SU-DHL-6 (cell line): ENCODE data around the gene SPOCD1.

ENCODE experiments used
- H2AFZ ChIP-seq: fragments of 200-600 bp; sonication (generic); 2 replicates; pipeline ENCODE4 v1.6.1; 2014; ENCODE audit warnings: low read depth, mild to moderate bottlenecking, moderate library complexity, mixed read lengths, antibody characterized with exemption, low read length; ENCODE audit not compliant: severe bottlenecking
- H3F3A ChIP-seq: fragments of 200-600 bp; shearing (Covaris generic); 2 replicates; pipeline ENCODE4 v1.6.0; 2016; ENCODE audit warnings: antibody characterized with exemption, mild to moderate bottlenecking; ENCODE audit not compliant: insufficient read depth
- H3K27ac ChIP-seq: fragments of 200-600 bp; sonication (generic); 2 replicates; pipeline ENCODE4 v1.5.1; 2016; ENCODE audit warnings: low read depth, mild to moderate bottlenecking, low read length, moderate library complexity, mixed read lengths
- H3K27me3 ChIP-seq: fragments of 200-600 bp; sonication (generic), shearing (Covaris generic); 2 replicates; pipeline ENCODE4 v1.6.0; 2014; ENCODE audit warnings: mild to moderate bottlenecking, low read length
- H3K36me3 ChIP-seq: fragments of 200-600 bp; sonication (generic); 2 replicates; pipeline ENCODE4 v1.6.1; 2014; ENCODE audit warnings: mild to moderate bottlenecking, low read length, mixed read lengths
- H3K4me2 ChIP-seq: fragments of 300-600, 200-600 bp; shearing (Covaris generic), sonication (generic); 2 replicates; pipeline ENCODE4 v1.6.0; 2014; ENCODE audit warnings: low read length, low read depth, mild to moderate bottlenecking; ENCODE audit not compliant: poor library complexity, severe bottlenecking
- H3K4me3 ChIP-seq: fragments of 200-600 bp; sonication (generic); 2 replicates; pipeline ENCODE4 v1.5.1; 2014; ENCODE audit warnings: antibody characterized with exemption, low read length, mild to moderate bottlenecking, mixed read lengths; ENCODE audit not compliant: insufficient read depth, poor library complexity, severe bottlenecking
- H3K79me2 ChIP-seq: fragments of 200-600 bp; sonication (generic); 2 replicates; pipeline ENCODE4 v1.6.1; 2014; ENCODE audit warnings: mild to moderate bottlenecking, low read length, moderate library complexity; ENCODE audit not compliant: insufficient read depth
- H3K9ac ChIP-seq: fragments of 200-600 bp; sonication (generic); 2 replicates; pipeline ENCODE4 v1.7.0; 2014; ENCODE audit warnings: mild to moderate bottlenecking, low read length
- H3K9me2 ChIP-seq: fragments of 200-600 bp; sonication (generic); replicated peaks from 2 replicates; pipeline ENCODE4 v1.6.1; 2014; ENCODE audit warnings: low read length; ENCODE audit not compliant: insufficient read depth
- H3K9me3 ChIP-seq: fragments of 200-600 bp; sonication (generic); 2 replicates; pipeline ENCODE4 v1.6.1; 2014; ENCODE audit warnings: low read length, mixed read lengths; ENCODE audit not compliant: insufficient read depth
- H4K20me1 ChIP-seq: fragments of 200-600 bp; sonication (generic); 2 replicates; pipeline ENCODE4 v1.6.1; 2014; ENCODE audit warnings: low read depth, mild to moderate bottlenecking, antibody characterized with exemption, low read length, moderate library complexity, mixed read lengths
- CTCF ChIP-seq: fragments of 200-600 bp; sonication (generic); IDR thresholded peaks from one replicate; pipeline ENCODE4 v1.5.1; 2017; ENCODE audit warnings: antibody characterized with exemption, mild to moderate bottlenecking, low read length, moderate library complexity; ENCODE audit not compliant: insufficient read depth, poor library complexity, severe bottlenecking
- EZH2phosphoT487 ChIP-seq: fragments of 200-600 bp; sonication (generic), shearing (Covaris generic); conservative IDR thresholded peaks from 2 replicates; pipeline ENCODE4 v1.6.1; 2018; ENCODE audit warnings: mild to moderate bottlenecking, antibody characterized with exemption, low read length, moderate library complexity, mixed read lengths

The SPOCD1 gene

GRCh38 chr1:31790140-31790539 lies 25.7 kb downstream of the SPOCD1 start:
- peaks cover 12% of the 10 kb centered on the region for H3F3A ChIP-seq
- no peaks in the 10 kb centered on the region for H3K36me3 ChIP-seq
- no peak overlapping the region for H3K27ac ChIP-seq
- no peak overlapping the region for H3K4me3 ChIP-seq
- no peaks in the 10 kb centered on the region for H4K20me1 ChIP-seq
- H2AFZ ChIP-seq, result no peak overlapping the region
- H3K27me3 ChIP-seq, result no peaks in the 10 kb centered on the region
- H3K79me2 ChIP-seq, result no peaks in the 10 kb centered on the region
- H3K9me3 ChIP-seq, result no peaks in the 10 kb centered on the region
- TF ChIP-seq CTCF, result no peak
- no peak for TF ChIP-seq EZH2phosphoT487
- no peaks in the 10 kb centered on the region for H3K9me2 ChIP-seq
- H3K9ac ChIP-seq, result no peak overlapping the region
- no peak overlapping the region for H3K4me2 ChIP-seq

DNA sequence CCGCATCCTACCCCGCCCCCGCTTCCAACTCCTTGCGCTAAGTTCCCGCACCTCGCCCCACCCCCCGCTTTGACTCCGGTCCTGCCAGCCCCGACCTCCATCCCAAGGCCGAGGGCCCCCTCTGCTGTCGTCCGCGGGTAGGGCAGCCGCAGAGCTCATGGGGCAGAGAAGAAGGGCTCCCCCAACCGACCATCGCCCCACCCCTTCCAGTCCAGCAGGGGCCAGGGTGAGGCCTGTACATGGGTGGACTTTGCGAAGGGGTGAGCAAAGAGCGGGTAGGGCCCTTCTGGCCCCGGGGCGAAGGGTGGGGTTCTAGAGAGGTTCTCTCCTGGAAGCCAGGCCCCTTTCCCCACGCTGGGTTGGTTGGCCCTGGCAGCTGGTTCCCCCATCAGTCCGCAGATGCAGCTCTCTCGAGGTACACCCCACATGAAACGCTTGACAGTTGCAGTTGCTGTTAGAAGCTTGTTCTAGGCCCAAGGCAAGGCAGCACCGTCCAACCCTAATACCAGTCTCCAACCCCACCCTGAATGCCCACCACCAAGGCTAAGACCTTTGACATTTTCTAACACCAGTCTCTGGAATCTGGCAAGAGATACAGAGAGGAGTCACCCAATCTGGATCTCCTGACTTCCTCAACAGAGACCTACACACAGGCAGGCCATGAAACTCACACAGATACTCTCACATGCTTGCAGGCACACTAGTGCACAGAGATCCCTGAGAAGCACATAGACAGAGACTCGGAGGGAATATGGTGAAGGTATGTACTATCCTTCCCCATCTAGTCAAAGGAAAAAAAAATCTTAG lies 26.4 kb downstream of the SPOCD1 start:
- Histone ChIP-seq H3K4me2 (peak overlapping the region; percentile 65), H3F3A (peaks cover 12% of the 10 kb centered on the region), H2AFZ (peak overlapping the region; percentile 61), H3K27me3 (no peaks in the 10 kb centered on the region), H3K36me3 (no peaks in the 10 kb centered on the region), H3K27ac (no peak overlapping the region), H3K9me2 (no peaks in the 10 kb centered on the region), H4K20me1 (no peaks in the 10 kb centered on the region), H3K4me3 (peak overlapping the region; percentile 51), H3K9me3 (no peaks in the 10 kb centered on the region), H3K79me2 (no peaks in the 10 kb centered on the region), H3K9ac (peak overlapping the region; percentile 49)
- TF ChIP-seq EZH2phosphoT487, result no peak
- peak; percentile 96 for TF ChIP-seq CTCF

- H3K4me2 ChIP-seq, result peak overlapping the region; percentile 65
- no peaks in the 10 kb centered on the region for H3K79me2 ChIP-seq
- H3K9ac ChIP-seq, result peak overlapping the region; percentile 49
- H4K20me1 ChIP-seq, result no peaks in the 10 kb centered on the region
- H3K9me2 ChIP-seq, result no peaks in the 10 kb centered on the region
- H2AFZ ChIP-seq, result peak overlapping the region; percentile 61
- H3K9me3 ChIP-seq, result no peaks in the 10 kb centered on the region
- peak overlapping the region; percentile 51 for H3K4me3 ChIP-seq
- H3K36me3 ChIP-seq, result no peaks in the 10 kb centered on the region
- H3K27ac ChIP-seq, result no peak overlapping the region
- TF ChIP-seq EZH2phosphoT487 (no peak), CTCF (no peak)
- peaks cover 12% of the 10 kb centered on the region for H3F3A ChIP-seq
- no peaks in the 10 kb centered on the region for H3K27me3 ChIP-seq
Observed at GRCh38 chr1:31788825-31789256, 27.0 kb downstream of the SPOCD1 start.
